ENCODE data around the gene CHMP1A.
"Not testable (repeated sequence)": the region's sequence is repeated elsewhere in the genome, so short reads cannot be mapped to it uniquely, and the experiment has no call there.

Gene CHMP1A

GRCh38 chr16:89656435-89657121 is 930 bp downstream of the CHMP1A start:
- no peak for DNase-seq

GRCh38 chr16:89655062-89655643 is 2.4 kb downstream of the CHMP1A start:
- DNase-seq: no peak

- DNase-seq: no peak
Observed at GRCh38 chr16:89653656-89654295, 3.7 kb downstream of the CHMP1A start.

- DNase-seq: no peak
Observed at GRCh38 chr16:89651584-89651983, 5.9 kb downstream of the CHMP1A start.

- no peak for DNase-seq
Observed at GRCh38 chr16:89646906-89647305, 10.6 kb downstream of the CHMP1A start.

- DNase-seq: no peak
Observed at GRCh38 chr16:89646270-89646669, 11.2 kb downstream of the CHMP1A start.

- DNase-seq: no peak
Observed at GRCh38 chr16:89645122-89645521, 12.4 kb downstream of the CHMP1A start.

- DNase-seq: no peak
Observed at GRCh38 chr16:89643769-89644300, 13.7 kb downstream of the CHMP1A start.

GRCh38 chr16:89642574-89642973 is 14.9 kb downstream of the CHMP1A start:
- no peak for DNase-seq

GRCh38 chr16:89641458-89642119 is 15.9 kb downstream of the CHMP1A start:
- no peak for DNase-seq

GRCh38 chr16:89639385-89639784 is 18.1 kb downstream of the CHMP1A start:
- DNase-seq: no peak

GRCh38 chr16:89638455-89638854 is 19.1 kb downstream of the CHMP1A start:
- DNase-seq: no peak

GRCh38 chr16:89637379-89637778 is 20.1 kb downstream of the CHMP1A start:
- no peak for DNase-seq

GRCh38 chr16:89636663-89637062 is 20.8 kb downstream of the CHMP1A start:
- DNase-seq: no peak

GRCh38 chr16:89634463-89635385 is 22.8 kb downstream of the CHMP1A start:
- not testable (repeated sequence) for DNase-seq

- no peak for DNase-seq
Observed at GRCh38 chr16:89633064-89633631, 24.4 kb downstream of the CHMP1A start.

- DNase-seq: no peak
Observed at GRCh38 chr16:89629827-89630610, 27.5 kb downstream of the CHMP1A start.

GRCh38 chr16:89624777-89625761 is 32.4 kb downstream of the CHMP1A start:
- no peak for DNase-seq

GRCh38 chr16:89623511-89624261 is 33.8 kb downstream of the CHMP1A start:
- DNase-seq: no peak
